ENCODE data around the gene PCK1.

PCK1 gene

GRCh38 chr20:57600320-57601210 is 39.7 kb downstream of the PCK1 start:
- H3K4me1 Mint-ChIP-seq = peaks cover 12% of the 10 kb centered on the region
- H3K27ac Mint-ChIP-seq = no peak overlapping the region
- H3K27me3 Mint-ChIP-seq = peaks cover 4% of the 10 kb centered on the region
- DNase-seq (ENCODE audit: low spot score in 2 of 2) (no peak), ATAC-seq (ENCODE audit: low read depth) (no peak)
- H3K9me3 Mint-ChIP-seq = no peaks in the 10 kb centered on the region
- peaks cover 7% of the 10 kb centered on the region for H3K36me3 Mint-ChIP-seq
- H3K4me3 Mint-ChIP-seq = no peak overlapping the region

GRCh38 chr20:57601211-57601570 is 40.3 kb downstream of the PCK1 start:
- DNase-seq (ENCODE audit: low spot score in 2 of 2) (no peak), ATAC-seq (ENCODE audit: low read depth) (no peak)
- H3K27me3 Mint-ChIP-seq = peaks cover 4% of the 10 kb centered on the region
- no peak overlapping the region for H3K4me3 Mint-ChIP-seq
- H3K27ac Mint-ChIP-seq = no peak overlapping the region
- peaks cover 11% of the 10 kb centered on the region for H3K36me3 Mint-ChIP-seq
- no peaks in the 10 kb centered on the region for H3K9me3 Mint-ChIP-seq
- peaks cover 16% of the 10 kb centered on the region for H3K4me1 Mint-ChIP-seq

GRCh38 chr20:57601737-57602136 is 40.8 kb downstream of the PCK1 start:
- H3K9me3 Mint-ChIP-seq = no peaks in the 10 kb centered on the region
- H3K36me3 Mint-ChIP-seq = peaks cover 11% of the 10 kb centered on the region
- no peak for ATAC-seq (ENCODE audit: low read depth)
- no peak overlapping the region for H3K4me3 Mint-ChIP-seq
- DNase-seq (ENCODE audit: low spot score in 2 of 2) = no peak
- peaks cover 4% of the 10 kb centered on the region for H3K27me3 Mint-ChIP-seq
- no peak overlapping the region for H3K27ac Mint-ChIP-seq
- H3K4me1 Mint-ChIP-seq = peaks cover 17% of the 10 kb centered on the region

- Mint-ChIP-seq H3K27me3 (peaks cover 4% of the 10 kb centered on the region), H3K9me3 (no peaks in the 10 kb centered on the region), H3K4me1 (peaks cover 11% of the 10 kb centered on the region), H3K36me3 (peaks cover 13% of the 10 kb centered on the region), H3K4me3 (no peak overlapping the region), H3K27ac (no peak overlapping the region)
- ATAC-seq (ENCODE audit: low read depth) (no peak), DNase-seq (ENCODE audit: low spot score in 2 of 2) (no peak)
Measured at GRCh38 chr20:57603120-57603519, 42.2 kb downstream of the PCK1 start.

GRCh38 chr20:57605045-57605444 is 44.1 kb downstream of the PCK1 start:
- peaks cover 4% of the 10 kb centered on the region for H3K27me3 Mint-ChIP-seq
- H3K27ac Mint-ChIP-seq = no peak overlapping the region
- peaks cover 21% of the 10 kb centered on the region for H3K4me1 Mint-ChIP-seq
- no peaks in the 10 kb centered on the region for H3K9me3 Mint-ChIP-seq
- no peak for DNase-seq (ENCODE audit: low spot score in 2 of 2)
- ATAC-seq (ENCODE audit: low read depth) = no peak
- peaks cover 21% of the 10 kb centered on the region for H3K36me3 Mint-ChIP-seq
- no peak overlapping the region for H3K4me3 Mint-ChIP-seq

- DNase-seq (ENCODE audit: low spot score in 2 of 2) (no peak), ATAC-seq (ENCODE audit: low read depth) (no peak)
- Mint-ChIP-seq H3K4me3 (no peak overlapping the region), H3K27ac (peak overlapping the region; percentile 67), H3K4me1 (peaks cover 26% of the 10 kb centered on the region), H3K36me3 (peaks cover 26% of the 10 kb centered on the region), H3K27me3 (peaks cover 4% of the 10 kb centered on the region), H3K9me3 (no peaks in the 10 kb centered on the region)
Measured at GRCh38 chr20:57605878-57606277, 45.0 kb downstream of the PCK1 start.

- no peaks in the 10 kb centered on the region for H3K9me3 Mint-ChIP-seq
- peaks cover 26% of the 10 kb centered on the region for H3K4me1 Mint-ChIP-seq
- H3K27ac Mint-ChIP-seq = no peak overlapping the region
- no peak overlapping the region for H3K4me3 Mint-ChIP-seq
- no peak for DNase-seq (ENCODE audit: low spot score in 2 of 2)
- peaks cover 26% of the 10 kb centered on the region for H3K36me3 Mint-ChIP-seq
- H3K27me3 Mint-ChIP-seq = no peaks in the 10 kb centered on the region
- ATAC-seq (ENCODE audit: low read depth) = no peak
Measured at GRCh38 chr20:57608516-57608915, 47.6 kb downstream of the PCK1 start.

GRCh38 chr20:57609086-57609841 is 48.4 kb downstream of the PCK1 start:
- Mint-ChIP-seq H3K4me3 (peak overlapping the region; percentile 41), H3K4me1 (peaks cover 26% of the 10 kb centered on the region), H3K36me3 (peaks cover 27% of the 10 kb centered on the region), H3K9me3 (no peaks in the 10 kb centered on the region), H3K27ac (peak overlapping the region; percentile 67), H3K27me3 (no peaks in the 10 kb centered on the region)
- DNase-seq (ENCODE audit: low spot score in 2 of 2) (no peak), ATAC-seq (ENCODE audit: low read depth) (peak; percentile 74)

GRCh38 chr20:57609842-57610167 is 48.9 kb downstream of the PCK1 start:
- peaks cover 32% of the 10 kb centered on the region for H3K36me3 Mint-ChIP-seq
- DNase-seq (ENCODE audit: low spot score in 2 of 2) (no peak), ATAC-seq (ENCODE audit: low read depth) (no peak)
- H3K4me1 Mint-ChIP-seq = peaks cover 26% of the 10 kb centered on the region
- H3K4me3 Mint-ChIP-seq = peak overlapping the region; percentile 41
- no peaks in the 10 kb centered on the region for H3K27me3 Mint-ChIP-seq
- H3K27ac Mint-ChIP-seq = peak overlapping the region; percentile 67
- H3K9me3 Mint-ChIP-seq = no peaks in the 10 kb centered on the region

- ATAC-seq (ENCODE audit: low read depth) = no peak
- H3K36me3 Mint-ChIP-seq = peaks cover 31% of the 10 kb centered on the region
Measured at GRCh38 chr20:57610261-57610952, 49.5 kb downstream of the PCK1 start.

GRCh38 chr20:57611586-57612311 is 50.8 kb downstream of the PCK1 start:
- Mint-ChIP-seq H3K4me1 (peaks cover 17% of the 10 kb centered on the region), H3K9me3 (no peaks in the 10 kb centered on the region), H3K36me3 (peaks cover 26% of the 10 kb centered on the region), H3K27ac (no peak overlapping the region), H3K4me3 (no peak overlapping the region), H3K27me3 (no peaks in the 10 kb centered on the region)
- no peak for ATAC-seq (ENCODE audit: low read depth)
- DNase-seq (ENCODE audit: low spot score in 2 of 2) = no peak

More at GRCh38 chr20:57610261-57610952, 49.5 kb downstream of the PCK1 start:
- no peaks in the 10 kb centered on the region for H3K9me3 Mint-ChIP-seq
- peaks cover 22% of the 10 kb centered on the region for H3K4me1 Mint-ChIP-seq
- DNase-seq (ENCODE audit: low spot score in 2 of 2) = no peak
- H3K27me3 Mint-ChIP-seq = no peaks in the 10 kb centered on the region
- no peak overlapping the region for H3K27ac Mint-ChIP-seq
- H3K4me3 Mint-ChIP-seq = peak overlapping the region; percentile 27

GRCh38 chr20:57612436-57612835 is 51.5 kb downstream of the PCK1 start:
- Mint-ChIP-seq H3K27ac (no peak overlapping the region), H3K9me3 (no peaks in the 10 kb centered on the region), H3K4me1 (peaks cover 23% of the 10 kb centered on the region), H3K4me3 (no peak overlapping the region), H3K27me3 (no peaks in the 10 kb centered on the region), H3K36me3 (peaks cover 27% of the 10 kb centered on the region)
- DNase-seq (ENCODE audit: low spot score in 2 of 2) (no peak), ATAC-seq (ENCODE audit: low read depth) (no peak)

GRCh38 chr20:57612916-57613315 is 52.0 kb downstream of the PCK1 start:
- Mint-ChIP-seq H3K27me3 (no peaks in the 10 kb centered on the region), H3K4me1 (peaks cover 26% of the 10 kb centered on the region), H3K4me3 (no peak overlapping the region), H3K27ac (no peak overlapping the region), H3K36me3 (peaks cover 27% of the 10 kb centered on the region), H3K9me3 (no peaks in the 10 kb centered on the region)
- no peak for DNase-seq (ENCODE audit: low spot score in 2 of 2)
- ATAC-seq (ENCODE audit: low read depth) = no peak
